Measurements from ENCODE around the gene NAA25.
"Not testable (repeated sequence)": the region's sequence is repeated elsewhere in the genome, so short reads cannot be mapped to it uniquely, and the experiment has no call there.

Gene NAA25

GRCh38 chr12:112007945-112008344 is 100.6 kb downstream of the NAA25 start:
- DNase-seq: no peak

GRCh38 chr12:112005419-112006395 is 102.9 kb downstream of the NAA25 start:
- peak in 1 of 4 experiments; percentile 19 for DNase-seq

- DNase-seq: no peak
These were observed 104.5 kb downstream of the NAA25 start for GRCh38 chr12:112004041-112004440.

GRCh38 chr12:112001576-112001975 is 107.0 kb downstream of the NAA25 start:
- no peak for DNase-seq

- DNase-seq: no peak
These were observed 107.8 kb downstream of the NAA25 start for GRCh38 chr12:112000820-112001219.

- DNase-seq: not testable (repeated sequence)
These were observed 109.5 kb downstream of the NAA25 start for GRCh38 chr12:111999129-111999528.

- DNase-seq: no peak
These were observed 110.6 kb downstream of the NAA25 start for GRCh38 chr12:111998015-111998414.

- DNase-seq: no peak
These were observed 111.3 kb downstream of the NAA25 start for GRCh38 chr12:111997300-111997699.

- DNase-seq: no peak
These were observed 112.7 kb downstream of the NAA25 start for GRCh38 chr12:111995782-111996480.

GRCh38 chr12:111994211-111995111 is 114.1 kb downstream of the NAA25 start:
- DNase-seq: peak; percentile 49 to 69 (median 62)

- DNase-seq: no peak
These were observed 115.1 kb downstream of the NAA25 start for GRCh38 chr12:111993292-111994150.

- DNase-seq: no peak
These were observed 116.1 kb downstream of the NAA25 start for GRCh38 chr12:111992464-111992863.

GRCh38 chr12:111991946-111992345 is 116.6 kb downstream of the NAA25 start:
- no peak for DNase-seq

- DNase-seq: no peak
These were observed 117.0 kb downstream of the NAA25 start for GRCh38 chr12:111991535-111991934.

- no peak for DNase-seq
These were observed 123.8 kb downstream of the NAA25 start for GRCh38 chr12:111984820-111985219.

GRCh38 chr12:111981987-111982386 is 126.6 kb downstream of the NAA25 start:
- no peak for DNase-seq

- DNase-seq: no peak
These were observed 128.0 kb downstream of the NAA25 start for GRCh38 chr12:111980598-111980997.

- no peak for DNase-seq
These were observed 130.0 kb downstream of the NAA25 start for GRCh38 chr12:111978545-111978944.

GRCh38 chr12:111976860-111977259 is 131.7 kb downstream of the NAA25 start:
- no peak for DNase-seq
